Right cardiac atrium (tissue), 5 donors: ENCODE data around the gene SLC43A1. TPM values are rescaled to one million over a fixed set of nuclear protein-coding genes. Genes with fewer than 3 reads are reported as not detected.
"Not testable (repeated sequence)": the region's sequence is repeated elsewhere in the genome, so short reads cannot be mapped to it uniquely, and the experiment has no call there.

Experiments
- ATAC-seq, 2 donors: fragments of 200-7000 bp; cut with Tn5 transposase; one replicate each; pipeline versions ENCODE4 v1.8.0 to v1.9.1; 2020; ENCODE audit warnings: moderate library complexity in 2 of 2, mild to moderate bottlenecking in 1 of 2
- DNase-seq, 3 donors: peaks; one replicate each; pipeline ENCODE4 v3.0.0-alpha.2; 2020
- H3K27ac ChIP-seq: one replicate; pipeline ENCODE4 v1.5.1; 2013; ENCODE audit warnings: mild to moderate bottlenecking, low read length, control low read depth, moderate library complexity
- H3K27me3 ChIP-seq: one replicate; pipeline ENCODE4 v1.6.1; 2013; ENCODE audit not compliant: control insufficient read depth, insufficient read depth
- H3K4me1 ChIP-seq: one replicate; pipeline ENCODE4 v1.6.1; 2013; ENCODE audit warnings: low read length; ENCODE audit not compliant: control insufficient read depth, insufficient read depth
- H3K4me3 ChIP-seq: one replicate; pipeline ENCODE4 v1.5.1; 2013; ENCODE audit warnings: low read length, control low read depth
- H3K9me3 ChIP-seq: one replicate; pipeline ENCODE4 v1.6.1; 2013; ENCODE audit warnings: low read length; ENCODE audit not compliant: control insufficient read depth
- WGBS: extraction: QIAGEN DNeasy Blood & Tissue Kit; methylation state at CpG from one replicate; pipeline ENCODE4 v1.1.7; 2013; 5-methylcytosine and 5-hydroxymethylcytosine counted together
- intact Hi-C, 4 donors: fragments of 100-400 bp; cut with DNase I; formaldehyde crosslinking; loops; one replicate each; pipeline versions ENCODE4 v1.11.0 to v1.14.0; 2022 to 2023
- polyA plus RNA-seq: library from polyadenylated mRNA; stranded (reverse); fragments of 200-250 nt; gene quantifications from one replicate; pipeline ENCODE4 v1.2.3, GENCODE V29; 2013
- total RNA-seq, 4 donors: library from RNA; stranded (reverse); fragmentation: NEBNext Ultra II Directional; extraction: Animal tissue kit (Norgen Biotek cat#: 25700); gene quantifications; one replicate each; pipeline ENCODE4 v1.2.1, GENCODE V29; 2021
- donor health status: healthy with polysubstance abuse.
- donor health status: DM: no; HTN: yes; CAD: no.
- donor health status: DM: no; HTN: no; CAD: no.
- donor health status: DM: no; HTN: yes; CAD: no; lungs with severe emphysema.
- donor health status: DM: yes; HTN: yes; CAD: no.

The SLC43A1 gene
- total and polyA plus RNA-seq, 5 donors: 3.4 to 10.0 (median 8.6) TPM

- intact Hi-C loops: loop anchor here (2.0 to 10.0 kb wide), 7 partner anchors 68 to 1056 kb away; partner anchors contain the start of genes UBE2L6 (in 1 of the 4) and YPEL4 (in 1 of the 4)
- peak; percentile 54 to 67 for ATAC-seq
- peak; percentile 63 to 87 (median 86) for DNase-seq
- Histone ChIP-seq H3K9me3 (no peaks in the 10 kb centered on the region), H3K4me3 (peak overlapping the region; percentile 65), H3K4me1 (no peaks in the 10 kb centered on the region), H3K27ac (no peak overlapping the region), H3K27me3 (no peaks in the 10 kb centered on the region)
- under 1% methylated on average over 44 of the region's 44 CpGs for WGBS
These were observed 56.9 kb downstream of the SLC43A1 start for GRCh38 chr11:57458410-57459163.

GRCh38 chr11:57458060-57458409 lies 57.5 kb downstream of the SLC43A1 start:
- ATAC-seq (peak in 1 of 2 donors; percentile 3), DNase-seq (no peak)
- no peaks in the 10 kb centered on the region for H3K4me1 ChIP-seq
- peak overlapping the region; percentile 65 for H3K4me3 ChIP-seq
- 3% methylated on average over 16 of the region's 16 CpGs for WGBS
- no peaks in the 10 kb centered on the region for H3K27me3 ChIP-seq
- no peak overlapping the region for H3K27ac ChIP-seq
- intact Hi-C loops: loop anchor here (2.0 to 10.0 kb wide), 7 partner anchors 69 to 1057 kb away; partner anchors contain the start of genes UBE2L6 (in 1 of the 4) and YPEL4 (in 1 of the 4)
- no peaks in the 10 kb centered on the region for H3K9me3 ChIP-seq

- Histone ChIP-seq H3K4me1 (no peaks in the 10 kb centered on the region), H3K9me3 (no peaks in the 10 kb centered on the region), H3K4me3 (no peak overlapping the region), H3K27me3 (no peaks in the 10 kb centered on the region), H3K27ac (no peak overlapping the region)
- ATAC-seq (peak in 1 of 2 donors; percentile 1), DNase-seq (no peak)
- WGBS: 15% methylated on average over 7 of the region's 7 CpGs
- intact Hi-C loops: loop anchor here (2.0 to 10.0 kb wide), 7 partner anchors 69 to 1057 kb away; partner anchors contain the start of genes UBE2L6 (in 1 of the 4) and YPEL4 (in 1 of the 4)
These were observed 57.9 kb downstream of the SLC43A1 start for GRCh38 chr11:57457643-57458023.

GRCh38 chr11:57456960-57457642 lies 58.4 kb downstream of the SLC43A1 start:
- WGBS: 8% methylated on average over 19 of the region's 19 CpGs
- intact Hi-C loops: loop anchor here (5.0 to 10.0 kb wide), 6 partner anchors 70 to 1058 kb away; partner anchors contain the start of genes UBE2L6 (in 1 of the 4) and YPEL4 (in 1 of the 4)
- Histone ChIP-seq H3K4me1 (no peaks in the 10 kb centered on the region), H3K9me3 (no peaks in the 10 kb centered on the region), H3K4me3 (no peak overlapping the region), H3K27me3 (no peaks in the 10 kb centered on the region), H3K27ac (no peak overlapping the region)
- DNase-seq (peak; percentile 92 to 97 (median 96)), ATAC-seq (peak; percentile 89 to 90)

- 83% methylated on average over 2 of the region's 2 CpGs for WGBS
- ATAC-seq: no peak
- no peak for DNase-seq
- intact Hi-C loops: loop anchor here in 2 of 4 donors (10.0 kb wide), 3 partner anchors 109 to 1061 kb away; partner anchors contain the start of gene YPEL4 (in 1 of the 2)
- Histone ChIP-seq H3K27ac (no peak overlapping the region), H3K4me1 (no peaks in the 10 kb centered on the region), H3K27me3 (no peaks in the 10 kb centered on the region), H3K4me3 (no peak overlapping the region), H3K9me3 (no peaks in the 10 kb centered on the region)
These were observed 61.8 kb downstream of the SLC43A1 start for GRCh38 chr11:57453543-57454177.

- Histone ChIP-seq H3K4me1 (no peaks in the 10 kb centered on the region), H3K27ac (no peak overlapping the region), H3K4me3 (no peak overlapping the region), H3K27me3 (no peaks in the 10 kb centered on the region), H3K9me3 (no peaks in the 10 kb centered on the region)
- DNase-seq (no peak), ATAC-seq (no peak)
- intact Hi-C loops: no loop called here
- 77% methylated on average over 1 of the region's 1 CpG for WGBS
These were observed 69.4 kb downstream of the SLC43A1 start for GRCh38 chr11:57446055-57446454.

- WGBS: 74% methylated on average over 9 of the region's 9 CpGs
- H3K9me3 ChIP-seq, H3K4me1 ChIP-seq, H3K4me3 ChIP-seq, DNase-seq, H3K27ac ChIP-seq, H3K27me3 ChIP-seq, intact Hi-C loops, ATAC-seq: not testable (repeated sequence)
These were observed 70.4 kb downstream of the SLC43A1 start for GRCh38 chr11:57445122-57445394.

- DNase-seq (no peak), ATAC-seq (no peak)
- Histone ChIP-seq H3K4me1 (no peaks in the 10 kb centered on the region), H3K9me3 (no peaks in the 10 kb centered on the region), H3K4me3 (no peak overlapping the region), H3K27ac (no peak overlapping the region), H3K27me3 (no peaks in the 10 kb centered on the region)
- intact Hi-C loops: no loop called here
- WGBS: 82% methylated on average over 9 of the region's 9 CpGs
These were observed 71.0 kb downstream of the SLC43A1 start for GRCh38 chr11:57444362-57445121.

- no peaks in the 10 kb centered on the region for H3K9me3 ChIP-seq
- H3K4me1 ChIP-seq: no peaks in the 10 kb centered on the region
- intact Hi-C loops: no loop called here
- no peak overlapping the region for H3K4me3 ChIP-seq
- no peaks in the 10 kb centered on the region for H3K27me3 ChIP-seq
- no peak for ATAC-seq
- DNase-seq: no peak
- WGBS: 91% methylated on average over 4 of the region's 4 CpGs
- no peak overlapping the region for H3K27ac ChIP-seq
These were observed 74.6 kb downstream of the SLC43A1 start for GRCh38 chr11:57440744-57441414.

GRCh38 chr11:57439786-57440185 lies 75.7 kb downstream of the SLC43A1 start:
- WGBS: 76% methylated on average over 6 of the region's 6 CpGs
- H3K27me3 ChIP-seq: no peaks in the 10 kb centered on the region
- no peaks in the 10 kb centered on the region for H3K9me3 ChIP-seq
- no peak overlapping the region for H3K27ac ChIP-seq
- H3K4me3 ChIP-seq: no peak overlapping the region
- H3K4me1 ChIP-seq: no peaks in the 10 kb centered on the region
- DNase-seq: no peak
- intact Hi-C loops: no loop called here
- no peak for ATAC-seq
